KOPT-K1 (cell line): ENCODE data around the gene TMEM161B.
"Not testable (repeated sequence)": the region's sequence is repeated elsewhere in the genome, so short reads cannot be mapped to it uniquely, and the experiment has no call there.

ENCODE experiments used
- H3K27ac ChIP-seq: fragments of 200-600 bp; sonication (generic); 2 replicates; pipeline ENCODE4 v1.5.1; 2016; ENCODE audit warnings: antibody characterized with exemption, mild to moderate bottlenecking, low read depth, low read length; ENCODE audit not compliant: poor library complexity, severe bottlenecking
- H3K36me3 ChIP-seq: fragments of 200-600 bp; sonication (generic); 2 replicates; pipeline ENCODE4 v1.5.1; 2017; ENCODE audit warnings: antibody characterized with exemption, mild to moderate bottlenecking, low read length, moderate library complexity; ENCODE audit not compliant: insufficient read depth
- H3K9me3 ChIP-seq: fragments of 200-600 bp; sonication (generic); 2 replicates; pipeline ENCODE4 v1.5.1; 2017; ENCODE audit warnings: antibody characterized with exemption, low read length, mild to moderate bottlenecking; ENCODE audit not compliant: insufficient read depth, poor library complexity, severe bottlenecking

The TMEM161B gene

DNA sequence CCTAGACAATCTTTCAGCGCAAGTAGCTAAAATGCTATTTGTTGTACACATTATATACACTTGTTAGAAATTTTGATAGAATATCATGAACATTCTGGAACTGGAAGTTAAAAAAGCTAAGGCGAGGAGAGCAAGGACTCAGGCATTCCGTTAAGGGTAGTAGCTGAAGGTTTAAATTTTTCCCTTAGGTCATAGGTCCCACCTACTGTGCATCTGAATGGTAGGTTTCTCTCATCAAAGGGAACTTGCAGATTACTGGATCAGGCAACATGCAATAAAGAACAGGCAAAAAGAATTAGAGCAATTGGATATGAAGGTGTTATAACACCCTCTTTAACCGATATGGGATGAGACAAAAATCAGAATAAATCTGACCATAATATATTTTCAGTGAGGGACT, 32.8 kb downstream of the TMEM161B start:
- no peak overlapping the region for H3K27ac ChIP-seq
- peaks cover 47% of the 10 kb centered on the region for H3K36me3 ChIP-seq
- H3K9me3 ChIP-seq, result no peaks in the 10 kb centered on the region

DNA sequence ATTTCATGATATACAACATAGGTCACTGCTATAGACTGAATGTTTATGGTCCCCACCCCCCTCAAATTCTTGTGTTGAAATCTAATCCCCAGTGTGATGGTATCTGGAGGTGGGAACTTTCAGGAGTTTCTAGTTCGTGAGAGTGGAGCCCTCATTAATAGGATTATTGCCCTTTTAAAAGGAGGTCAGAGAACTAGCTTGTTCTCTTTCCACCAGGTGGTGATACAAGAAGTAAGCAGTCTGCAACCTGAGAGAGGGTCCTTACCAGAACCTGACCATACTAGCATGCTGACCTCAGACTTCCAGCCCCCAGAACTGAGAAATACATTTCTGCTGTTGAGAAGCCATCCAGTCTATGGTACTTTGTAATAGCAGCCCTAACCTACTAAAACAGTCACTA, 33.3 kb downstream of the TMEM161B start:
- Histone ChIP-seq H3K36me3 (peaks cover 47% of the 10 kb centered on the region), H3K9me3 (no peaks in the 10 kb centered on the region), H3K27ac (no peak overlapping the region)

DNA sequence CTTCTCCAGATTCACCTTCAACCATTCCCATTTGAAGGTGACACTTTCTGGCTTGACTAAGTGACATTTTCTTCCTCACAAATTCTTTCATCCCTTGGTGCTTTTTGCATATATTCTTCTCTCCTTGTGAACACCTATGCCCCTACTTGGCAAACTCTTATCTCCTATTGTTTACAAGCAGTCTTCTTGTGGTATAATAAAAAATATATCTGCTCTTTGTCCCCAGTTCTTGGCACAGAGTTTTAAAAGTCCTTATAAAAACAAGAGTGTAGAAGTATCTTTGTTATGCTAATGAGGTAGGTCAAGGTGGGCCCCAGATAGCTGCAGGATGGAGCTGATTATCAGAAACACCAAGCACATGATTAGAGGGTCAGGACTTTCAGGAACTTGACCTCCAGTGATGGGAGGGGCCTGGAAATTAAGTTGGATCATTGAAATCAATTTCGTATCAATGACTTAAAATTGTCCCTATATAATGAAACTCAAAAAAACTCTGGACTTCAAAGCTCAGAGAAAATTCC, 38.0 kb downstream of the TMEM161B start:
- Histone ChIP-seq H3K27ac (no peak overlapping the region), H3K9me3 (no peaks in the 10 kb centered on the region), H3K36me3 (peaks cover 45% of the 10 kb centered on the region)

DNA sequence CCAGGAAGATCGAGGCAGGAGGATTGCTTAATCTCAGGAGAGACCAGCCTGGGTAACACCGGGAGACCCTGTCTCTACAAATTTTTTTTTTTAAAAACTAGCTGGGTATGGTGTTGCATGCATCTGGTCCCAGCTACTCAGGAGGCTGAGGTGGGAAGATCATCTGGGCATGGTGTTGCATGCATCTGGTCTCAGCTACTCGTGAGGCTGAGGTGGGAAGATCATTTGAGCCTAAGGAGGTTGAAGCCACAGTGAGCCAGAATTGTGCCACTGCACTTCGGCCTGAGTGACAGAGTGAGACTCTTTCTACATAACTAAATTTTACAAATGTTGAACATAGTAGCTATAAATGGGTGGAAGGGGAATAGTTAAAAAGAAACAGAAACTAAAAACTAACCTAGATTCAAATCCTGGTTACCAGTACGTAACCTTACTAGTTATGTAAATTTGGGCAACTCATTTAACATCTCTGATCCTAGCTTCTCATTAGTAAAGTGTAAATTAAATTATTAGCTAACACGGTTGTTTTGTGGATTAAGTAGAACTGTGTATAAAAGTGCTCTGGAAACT, 41.7 kb downstream of the TMEM161B start:
- Histone ChIP-seq H3K9me3 (no peaks in the 10 kb centered on the region), H3K27ac (no peak overlapping the region), H3K36me3 (peaks cover 45% of the 10 kb centered on the region)

DNA sequence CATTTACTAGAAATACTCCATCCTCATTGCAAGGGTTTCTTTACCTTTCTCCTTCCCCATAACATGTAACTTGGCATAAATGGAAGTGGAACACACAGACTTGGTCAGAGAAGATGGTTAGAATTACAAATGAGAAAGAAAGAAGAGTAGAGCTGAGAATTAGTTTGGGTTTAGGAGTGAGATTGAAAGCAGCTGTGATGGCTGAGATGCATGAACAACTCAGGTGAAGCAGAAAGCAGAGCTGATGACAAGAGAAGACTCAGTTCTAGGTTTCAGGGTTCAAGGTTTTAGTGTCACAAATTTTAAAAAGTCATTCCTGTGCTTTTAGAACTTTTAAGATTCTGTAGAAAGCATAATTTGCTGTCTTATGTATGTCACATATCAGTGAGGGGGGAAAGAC, 54.0 kb downstream of the TMEM161B start:
- Histone ChIP-seq H3K27ac (no peak overlapping the region), H3K36me3 (peaks cover 68% of the 10 kb centered on the region), H3K9me3 (no peaks in the 10 kb centered on the region)

DNA sequence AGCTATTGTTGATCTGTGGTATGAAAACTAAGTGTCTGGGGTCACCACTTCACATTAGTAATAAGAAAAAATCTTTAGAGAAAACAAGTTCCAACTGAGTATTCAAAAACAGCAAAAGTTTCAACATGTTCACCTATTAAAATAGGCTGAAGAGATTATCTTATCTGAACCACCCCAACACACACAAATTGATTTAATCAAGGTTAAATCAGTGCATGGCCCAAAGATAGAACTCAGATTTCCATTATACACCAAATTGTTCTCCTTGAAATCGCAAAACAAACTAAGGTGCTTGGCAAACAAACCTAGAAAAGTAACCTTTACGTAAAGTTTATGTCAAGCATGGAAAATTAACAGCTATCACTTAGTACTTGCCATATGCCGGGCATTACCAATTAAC, 61.1 kb downstream of the TMEM161B start:
- H3K36me3 ChIP-seq, result peaks cover 38% of the 10 kb centered on the region
- H3K9me3 ChIP-seq, result no peaks in the 10 kb centered on the region
- no peak overlapping the region for H3K27ac ChIP-seq

DNA sequence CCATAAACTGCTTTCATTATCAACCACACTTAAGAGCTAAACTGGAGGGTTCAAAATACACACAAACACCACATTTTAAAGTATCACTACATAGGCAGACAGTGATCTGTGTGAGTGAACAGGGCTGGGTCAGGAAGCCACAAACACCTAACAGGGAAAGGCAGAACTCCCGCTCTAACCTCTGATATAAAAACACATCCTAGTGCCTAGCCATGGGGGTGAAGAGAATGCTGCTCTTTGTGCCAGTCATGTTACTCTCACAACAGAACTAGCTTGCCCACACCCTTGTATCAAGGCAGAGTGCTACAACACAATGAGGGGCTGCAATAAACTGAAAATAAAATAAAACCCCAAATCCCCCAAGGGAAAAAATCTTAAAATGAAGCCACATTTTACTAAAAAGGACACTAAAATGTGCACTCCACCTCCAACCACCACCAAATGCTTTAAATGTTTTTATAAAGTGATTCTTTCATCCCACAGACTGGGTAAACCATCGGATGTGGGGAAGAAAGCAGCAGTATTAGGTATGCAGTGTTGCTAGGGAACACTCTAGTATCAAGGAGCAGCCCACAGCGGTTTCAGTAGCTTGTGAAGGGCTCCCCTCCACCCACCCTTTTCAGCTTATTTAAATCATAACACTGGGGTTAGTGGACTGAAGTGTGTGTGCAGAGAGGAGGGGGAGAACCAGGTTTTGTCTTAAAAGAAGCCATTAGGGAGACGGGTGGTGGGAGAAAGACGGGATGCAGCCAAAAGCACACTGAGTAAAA, 64.5 kb downstream of the TMEM161B start:
- peaks cover 47% of the 10 kb centered on the region for H3K36me3 ChIP-seq
- no peaks in the 10 kb centered on the region for H3K9me3 ChIP-seq

DNA sequence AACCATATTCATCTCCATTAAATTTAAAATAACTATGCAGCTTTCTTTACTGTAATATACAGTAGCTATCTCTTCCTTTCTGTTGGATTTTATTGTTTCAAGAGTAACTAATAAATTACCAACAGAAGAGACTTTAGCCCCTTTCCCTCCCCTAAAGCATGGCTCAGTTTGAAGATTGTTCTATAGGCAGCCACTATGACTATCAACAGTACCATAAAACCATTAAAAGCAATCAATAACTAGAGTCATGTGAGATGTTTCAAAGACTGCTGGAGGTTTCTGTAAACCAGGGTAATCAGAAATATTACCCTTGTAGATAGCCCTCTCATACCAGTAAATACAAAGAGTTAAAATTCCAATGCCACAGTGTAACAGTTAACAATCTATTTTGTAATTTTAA, 73.0 kb downstream of the TMEM161B start:
- H3K9me3 ChIP-seq, result peaks cover 7% of the 10 kb centered on the region
- H3K27ac ChIP-seq, result no peak overlapping the region
- H3K36me3 ChIP-seq, result peaks cover 77% of the 10 kb centered on the region

More for the DNA sequence above, 64.5 kb downstream of the TMEM161B start:
- H3K27ac ChIP-seq, result peak overlapping the region; percentile 27

DNA sequence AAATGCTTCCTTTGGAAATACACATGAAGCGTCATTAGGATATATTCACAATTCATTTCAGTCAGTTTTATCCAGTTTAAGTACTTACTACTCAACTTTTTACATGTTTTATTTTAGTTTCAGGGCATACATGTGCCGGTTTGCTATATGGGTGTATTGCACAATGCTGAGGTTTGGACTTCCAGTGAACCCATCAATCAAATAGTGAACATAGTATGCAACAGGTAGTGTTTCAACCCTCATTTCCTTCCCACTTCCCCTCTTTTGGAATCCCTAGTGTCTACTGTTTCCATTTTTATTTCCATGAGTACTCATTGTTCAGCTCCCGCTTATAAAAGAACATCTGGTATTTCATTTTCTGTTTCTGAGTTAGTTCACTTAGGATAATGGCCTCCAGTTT, 74.7 kb downstream of the TMEM161B start:
- Histone ChIP-seq H3K36me3 (peaks cover 77% of the 10 kb centered on the region), H3K9me3 (peaks cover 24% of the 10 kb centered on the region), H3K27ac (no peak overlapping the region)

DNA sequence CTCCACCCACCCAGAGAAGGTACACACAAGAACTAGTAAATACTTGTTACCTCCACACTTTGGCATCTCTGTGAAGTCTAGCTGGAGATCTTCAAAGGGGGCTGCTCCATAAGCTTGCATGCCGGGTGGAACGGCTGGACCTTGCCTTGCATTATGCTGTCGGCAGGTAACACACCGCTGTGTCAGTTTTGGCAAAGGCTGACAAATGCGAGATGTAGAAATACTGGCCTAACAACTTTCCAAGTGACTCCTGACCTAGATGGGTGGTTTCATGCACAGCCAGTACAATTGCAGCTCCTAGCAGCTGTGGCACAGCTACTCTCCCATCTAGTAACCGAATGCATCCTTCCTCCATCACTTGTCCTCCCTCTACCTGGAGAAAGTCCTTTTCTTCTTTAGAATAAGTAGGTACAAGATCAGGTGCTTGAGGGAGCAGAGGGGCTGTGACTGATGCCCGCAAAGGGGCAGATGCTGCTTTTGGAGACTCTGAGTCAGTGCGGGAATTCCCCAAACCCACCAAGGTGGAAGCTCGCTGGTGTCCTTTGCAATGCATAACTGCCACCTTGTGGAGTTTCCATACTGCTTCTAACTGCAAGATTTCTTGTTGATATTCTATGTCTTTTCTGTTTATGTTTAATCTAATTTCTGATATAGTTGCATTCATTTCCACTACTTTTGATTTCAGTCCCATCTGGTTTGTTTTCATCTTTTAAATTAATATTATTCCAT, 78.4 kb downstream of the TMEM161B start:
- Histone ChIP-seq H3K9me3 (peaks cover 53% of the 10 kb centered on the region), H3K27ac (no peak overlapping the region), H3K36me3 (peaks cover 52% of the 10 kb centered on the region)

DNA sequence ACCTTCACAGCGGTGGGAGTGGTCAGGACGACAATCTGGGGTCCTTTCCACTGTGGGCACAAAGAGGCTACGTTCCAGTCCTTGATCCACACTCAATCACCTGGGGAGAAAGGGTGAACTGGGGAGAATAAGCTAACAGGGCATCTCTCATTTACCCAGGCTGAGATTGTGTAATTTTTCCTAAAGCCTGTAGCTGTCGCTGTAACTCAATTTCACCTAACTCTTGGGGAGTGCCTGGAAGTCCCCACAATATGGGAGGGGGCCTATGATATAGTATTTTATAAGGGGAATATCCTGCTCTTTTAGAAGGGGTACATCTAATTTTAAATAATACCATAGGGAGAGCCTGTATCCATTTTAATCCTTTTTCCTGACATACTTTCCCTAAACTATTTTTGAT, 79.2 kb downstream of the TMEM161B start:
- Histone ChIP-seq H3K36me3 (peaks cover 46% of the 10 kb centered on the region), H3K9me3 (peaks cover 53% of the 10 kb centered on the region)
- H3K27ac ChIP-seq, result not testable (repeated sequence)

DNA sequence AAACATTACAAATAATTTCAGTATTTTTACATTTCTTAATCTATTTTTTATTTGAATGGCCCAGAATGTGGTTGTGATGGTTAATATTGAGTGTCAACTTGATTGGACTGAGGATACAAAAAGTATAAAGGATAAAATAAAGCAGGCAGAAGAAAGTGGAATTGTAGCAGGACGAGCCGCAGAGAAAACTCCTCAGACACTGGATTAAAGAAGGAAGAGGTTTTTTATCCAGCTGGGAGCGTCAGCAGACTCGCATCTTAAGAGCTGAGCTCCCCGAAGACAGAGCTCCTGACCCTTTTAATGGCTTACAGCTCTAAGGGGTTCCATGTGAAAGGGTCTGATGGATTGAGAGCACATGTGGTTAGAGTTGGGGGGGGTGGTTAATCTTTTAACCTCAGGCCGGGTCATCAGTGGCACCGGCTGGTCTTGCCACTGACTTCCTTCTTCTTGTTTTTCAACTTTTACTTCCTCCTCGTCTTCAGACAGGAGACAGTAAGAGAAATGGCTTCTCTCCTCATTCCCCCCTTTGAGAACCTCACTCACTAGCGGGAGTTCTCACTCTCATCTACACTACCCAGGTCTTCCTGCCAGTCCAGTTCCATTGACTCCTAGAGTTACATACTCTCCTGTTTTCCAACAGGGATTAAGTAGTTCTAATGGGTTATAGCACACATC, 80.0 kb downstream of the TMEM161B start:
- H3K9me3 ChIP-seq, result peaks cover 53% of the 10 kb centered on the region
- no peak overlapping the region for H3K27ac ChIP-seq
- peaks cover 37% of the 10 kb centered on the region for H3K36me3 ChIP-seq

DNA sequence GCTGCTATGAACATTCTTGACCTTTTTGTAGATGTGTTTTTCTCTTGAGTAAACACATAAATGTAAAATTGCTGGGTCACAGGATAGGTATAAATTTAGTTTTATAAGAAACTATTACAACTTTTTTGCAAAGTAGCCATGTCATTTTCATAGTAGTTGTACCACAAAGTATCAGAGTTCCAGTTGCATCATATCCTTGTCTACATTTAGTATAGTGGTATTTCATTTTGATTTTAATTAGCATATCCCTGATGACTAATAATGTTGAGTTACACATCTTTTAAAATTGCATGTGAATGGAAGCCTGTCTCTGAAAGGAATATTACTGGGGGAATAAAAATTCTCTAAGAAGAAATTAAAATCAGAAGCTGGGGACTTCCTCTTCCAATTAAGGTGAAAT, 85.4 kb downstream of the TMEM161B start:
- Histone ChIP-seq H3K27ac (no peak overlapping the region), H3K9me3 (peaks cover 23% of the 10 kb centered on the region), H3K36me3 (no peaks in the 10 kb centered on the region; the same call in none of the 2 replicates)

DNA sequence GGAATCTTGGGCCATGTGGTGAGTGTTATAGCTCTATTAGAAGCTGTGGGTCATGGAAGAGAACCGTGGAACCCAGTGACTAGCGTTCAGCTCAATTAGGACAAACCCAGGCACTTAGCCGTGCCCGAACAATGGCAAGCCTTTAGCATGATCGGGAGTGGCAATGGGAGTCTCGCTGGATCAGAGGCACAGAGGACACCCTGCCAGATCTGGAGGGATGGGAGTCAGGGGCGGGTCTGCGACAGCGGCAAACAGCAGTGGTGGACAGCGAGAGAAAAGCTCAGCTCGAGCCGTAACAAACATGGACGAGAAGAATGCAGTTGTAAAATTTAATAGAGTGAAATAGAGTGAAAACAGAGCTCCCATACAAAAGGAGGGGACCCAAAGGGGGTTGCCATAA, 91.2 kb downstream of the TMEM161B start:
- not testable (repeated sequence) for H3K36me3 ChIP-seq, H3K9me3 ChIP-seq, H3K27ac ChIP-seq
